ENCODE results near the gene ATXN3L.

ATXN3L gene

DNA sequence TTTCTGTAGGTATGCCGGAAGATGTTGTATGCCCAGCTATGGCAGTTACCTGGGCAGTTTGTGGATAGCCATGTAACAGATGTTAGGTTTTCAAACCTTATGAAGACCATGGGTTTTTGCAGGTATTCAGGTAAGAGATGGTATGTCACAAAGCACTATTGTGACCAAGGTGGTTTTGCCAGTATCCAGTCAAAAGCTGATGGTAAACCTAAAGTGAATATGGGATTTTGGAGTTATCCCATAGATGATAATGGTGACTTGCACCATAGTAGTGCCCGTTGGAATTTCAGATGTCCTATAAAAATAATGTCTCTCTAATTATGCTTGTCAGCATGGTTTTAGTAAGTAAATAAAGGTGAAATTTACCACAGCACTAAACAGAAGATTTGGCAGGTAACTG, at the start of gene ATXN3L:
Gene ATXN3L, minus strand, starts transcription at position 101 of the 400 bp plus-strand sequence. CDS start 119 bp downstream, outside the sequence.
- TF ChIP-seq, protein P1, sequence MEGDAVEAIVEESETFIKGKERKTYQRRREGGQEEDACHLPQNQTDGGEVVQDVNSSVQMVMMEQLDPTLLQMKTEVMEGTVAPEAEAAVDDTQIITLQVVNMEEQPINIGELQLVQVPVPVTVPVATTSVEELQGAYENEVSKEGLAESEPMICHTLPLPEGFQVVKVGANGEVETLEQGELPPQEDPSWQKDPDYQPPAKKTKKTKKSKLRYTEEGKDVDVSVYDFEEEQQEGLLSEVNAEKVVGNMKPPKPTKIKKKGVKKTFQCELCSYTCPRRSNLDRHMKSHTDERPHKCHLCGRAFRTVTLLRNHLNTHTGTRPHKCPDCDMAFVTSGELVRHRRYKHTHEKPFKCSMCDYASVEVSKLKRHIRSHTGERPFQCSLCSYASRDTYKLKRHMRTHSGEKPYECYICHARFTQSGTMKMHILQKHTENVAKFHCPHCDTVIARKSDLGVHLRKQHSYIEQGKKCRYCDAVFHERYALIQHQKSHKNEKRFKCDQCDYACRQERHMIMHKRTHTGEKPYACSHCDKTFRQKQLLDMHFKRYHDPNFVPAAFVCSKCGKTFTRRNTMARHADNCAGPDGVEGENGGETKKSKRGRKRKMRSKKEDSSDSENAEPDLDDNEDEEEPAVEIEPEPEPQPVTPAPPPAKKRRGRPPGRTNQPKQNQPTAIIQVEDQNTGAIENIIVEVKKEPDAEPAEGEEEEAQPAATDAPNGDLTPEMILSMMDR (IDR thresholded peaks at IDR 0.05; ENCODE audit: insufficient read depth, low read depth, low read length, missing control alignments), result no peak
- no peak for DNase-seq (ENCODE audit: low read depth)

DNA sequence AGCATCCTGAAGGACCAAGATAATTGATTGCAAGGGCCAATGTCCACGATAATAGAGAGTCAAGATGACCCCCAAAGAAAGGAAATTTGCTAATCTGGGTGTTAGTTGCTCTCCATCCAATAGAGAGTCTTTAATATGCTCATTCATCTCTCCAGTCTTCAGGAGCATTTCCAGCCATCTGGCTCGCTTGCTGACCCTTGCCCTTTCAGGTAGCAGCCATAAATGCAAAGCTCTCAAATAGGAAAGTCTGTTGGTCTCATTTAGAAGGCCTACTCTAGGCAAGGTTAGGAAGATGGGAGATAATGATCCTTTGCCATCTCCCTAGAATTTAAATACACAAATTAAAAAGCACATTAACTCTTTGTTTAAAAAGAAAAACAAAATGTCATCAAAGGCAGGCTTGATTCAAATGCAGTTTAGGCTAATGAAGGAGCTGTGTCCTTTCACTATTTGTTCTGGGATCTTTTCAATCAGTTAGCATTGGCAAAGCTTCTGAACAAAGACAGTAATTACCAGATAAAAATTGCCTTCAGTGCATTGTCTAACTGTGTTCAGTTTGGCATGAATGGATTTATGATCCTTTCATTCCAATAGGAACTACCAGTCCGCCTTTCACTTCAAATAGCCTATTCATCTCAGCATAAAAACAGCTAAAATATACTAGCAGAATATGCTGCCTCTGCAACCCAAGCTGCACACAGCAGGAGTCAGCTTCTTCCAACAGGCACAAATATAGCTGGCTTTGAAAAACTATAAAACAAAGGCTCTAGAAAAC, 49.6 kb upstream of the ATXN3L start:
- H3K4me3 ChIP-seq (ENCODE audit: low read length), result no peak overlapping the region
- TF ChIP-seq, protein P1 (IDR thresholded peaks at IDR 0.05; ENCODE audit: insufficient read depth, low read depth, low read length, missing control alignments), result no peak
- DNase-seq (ENCODE audit: low read depth), result no peak

More for the DNA sequence above, at the start of gene ATXN3L:
- H3K4me3 ChIP-seq (ENCODE audit: low read length), result no peak within 1 kb of the TSS

DNA sequence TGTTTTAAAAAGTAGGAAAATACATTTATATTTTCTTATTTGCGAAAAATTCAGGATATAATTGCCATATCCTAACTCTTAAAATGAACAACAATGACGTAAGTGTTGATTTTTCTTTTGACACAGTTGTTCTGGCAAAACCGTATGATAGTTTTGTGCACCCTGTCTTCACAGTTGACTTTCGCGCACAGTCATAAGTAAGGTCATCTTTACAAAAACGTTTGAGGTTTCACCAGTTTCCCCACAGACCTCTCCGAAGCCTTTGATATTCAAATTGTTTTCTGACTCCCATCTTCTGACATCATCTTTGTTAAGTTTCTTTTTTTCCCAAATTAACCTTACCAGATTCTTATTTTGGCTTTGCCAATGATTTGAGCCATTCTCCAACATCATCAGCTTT, 48.1 kb upstream of the ATXN3L start:
- no peak for DNase-seq (ENCODE audit: low read depth)
- TF ChIP-seq, protein P1 (IDR thresholded peaks at IDR 0.05; ENCODE audit: insufficient read depth, low read depth, low read length, missing control alignments), result no peak
- H3K4me3 ChIP-seq (ENCODE audit: low read length), result no peak overlapping the region

DNA sequence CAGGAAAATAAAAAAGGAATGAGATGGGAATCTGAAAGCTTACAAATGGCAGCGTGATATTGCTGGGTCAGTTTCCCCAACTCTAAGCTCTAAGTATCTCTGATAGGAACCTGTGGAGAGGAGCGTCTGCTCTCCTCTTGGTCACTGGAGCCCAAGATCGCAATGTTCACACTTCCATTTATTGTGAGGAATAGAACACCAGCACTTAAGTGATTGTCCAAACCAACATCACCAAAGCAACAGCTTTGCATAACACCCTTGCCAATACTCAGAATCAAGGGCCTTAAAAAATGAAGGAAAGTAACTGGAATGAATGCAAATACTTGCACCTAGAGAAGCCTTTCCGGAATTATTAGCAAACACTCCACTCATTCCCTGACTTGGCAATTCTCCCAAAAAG, 46.8 kb upstream of the ATXN3L start:
- TF ChIP-seq, protein P1 (IDR thresholded peaks at IDR 0.05; ENCODE audit: insufficient read depth, low read depth, low read length, missing control alignments), result no peak
- H3K4me3 ChIP-seq (ENCODE audit: low read length), result no peak overlapping the region
- no peak for DNase-seq (ENCODE audit: low read depth)

DNA sequence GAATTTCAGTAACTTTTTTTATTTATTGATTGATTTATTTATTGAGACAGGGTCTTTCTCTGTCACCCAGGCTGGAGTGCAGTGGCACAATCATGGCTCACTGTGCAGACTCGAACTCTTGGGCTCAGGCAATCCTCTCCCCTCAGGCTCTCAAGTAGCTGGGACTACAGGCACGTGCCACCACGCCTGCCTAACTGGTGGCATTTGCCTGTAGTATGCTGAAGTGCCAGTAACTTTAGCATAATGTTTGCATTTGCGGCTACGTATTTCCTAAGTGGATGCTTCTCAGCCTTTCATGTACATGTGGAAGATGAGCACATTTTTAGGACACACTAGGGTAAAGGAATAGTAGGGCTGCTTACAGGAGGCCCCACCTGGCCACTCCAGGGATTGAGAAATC, 45.3 kb upstream of the ATXN3L start:
- TF ChIP-seq, protein P1 (IDR thresholded peaks at IDR 0.05; ENCODE audit: insufficient read depth, low read depth, low read length, missing control alignments), result no peak
- no peak overlapping the region for H3K4me3 ChIP-seq (ENCODE audit: low read length)
- no peak for DNase-seq (ENCODE audit: low read depth)

DNA sequence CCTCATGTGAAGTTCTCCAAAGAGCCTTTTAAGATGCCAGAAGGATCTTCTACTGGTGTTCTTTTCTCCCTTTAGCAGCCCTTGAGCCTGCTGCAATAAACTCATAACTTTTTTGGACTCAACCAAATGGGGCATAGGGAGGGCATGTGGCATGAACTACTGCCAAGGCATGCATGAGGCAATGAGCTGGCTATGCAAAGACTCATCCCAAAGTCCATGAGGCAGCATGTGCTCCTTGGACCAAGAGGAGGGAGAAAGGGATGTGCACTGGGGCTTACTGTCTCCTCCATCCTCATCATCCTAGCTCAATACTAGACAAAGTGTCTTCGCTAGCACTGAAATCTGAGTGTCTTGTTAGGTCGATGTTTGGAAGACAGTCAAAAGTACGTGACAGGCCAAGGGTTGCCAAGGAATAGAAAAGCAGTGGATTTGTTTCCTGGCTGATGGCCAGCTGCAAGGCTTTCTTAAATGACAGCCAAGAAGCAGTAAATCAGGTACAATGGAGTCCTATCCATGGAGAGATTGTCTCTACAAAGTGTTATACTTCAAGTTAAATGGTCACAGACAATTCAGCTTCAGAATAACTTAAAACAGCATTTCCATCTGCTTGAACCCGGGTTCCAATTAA, 44.5 kb upstream of the ATXN3L start:
- TF ChIP-seq, protein P1 (IDR thresholded peaks at IDR 0.05; ENCODE audit: insufficient read depth, low read depth, low read length, missing control alignments), result no peak
- DNase-seq (ENCODE audit: low read depth), result no peak
- H3K4me3 ChIP-seq (ENCODE audit: low read length), result no peak overlapping the region
